NCI-H526 treated with DMSO at 0.1 percent for 48 hours (cell line): ENCODE results near the gene HEATR9.

Experiments
- DNase-seq: peaks from one replicate; lab custom pipeline; 2025; lab: John Stamatoyannopoulos, UW

The HEATR9 gene

GRCh38 chr17:35808240-35808961 lies 60.3 kb downstream of the HEATR9 start:
- DNase-seq = no peak

GRCh38 chr17:35807371-35808144 lies 61.1 kb downstream of the HEATR9 start:
- DNase-seq = no peak
